C1 segment of cervical spinal cord (tissue), 14 donors: ENCODE results near the gene CNTN1.

ENCODE experiments used
- DNase-seq, 14 donors: peaks; one replicate each; lab custom pipeline; 2025; lab: John Stamatoyannopoulos, UW

CNTN1 gene

DNA sequence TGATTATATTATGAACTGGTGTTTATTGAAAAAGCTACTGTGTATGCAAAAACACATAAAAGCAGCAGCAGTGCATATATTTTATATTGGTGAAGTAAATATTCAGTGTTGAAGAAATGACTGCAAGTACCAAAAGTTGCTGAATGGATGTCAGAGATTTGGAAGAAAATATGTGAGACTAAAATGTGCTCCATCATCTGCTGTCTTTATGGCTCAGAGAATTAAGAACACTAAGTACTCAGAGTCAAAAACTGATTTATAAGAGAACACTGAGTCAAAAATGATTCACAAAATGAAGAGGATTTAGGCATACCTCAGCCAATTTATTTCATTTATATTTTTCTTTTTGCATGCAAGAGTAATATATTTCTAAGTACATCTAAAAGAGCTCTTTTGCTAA is 409.6 kb downstream of the CNTN1 start:
- no peak for DNase-seq

DNA sequence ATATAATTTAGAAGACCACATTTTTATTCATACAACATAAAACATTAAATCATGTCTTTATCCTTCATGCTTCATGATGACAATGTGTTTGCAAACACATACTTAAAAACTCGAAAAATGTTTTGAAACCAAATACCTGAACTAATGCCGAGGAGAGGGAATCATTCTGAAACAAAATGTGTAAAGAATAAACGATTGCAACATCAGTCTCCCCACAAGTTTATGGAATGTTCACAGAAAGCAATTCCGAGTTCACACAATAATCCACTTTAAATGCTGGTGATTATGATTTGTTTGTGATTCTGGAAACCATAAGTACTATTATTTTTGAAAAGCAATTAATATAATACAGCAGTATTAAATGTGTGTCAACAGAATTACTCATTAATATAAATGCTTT is 411.4 kb downstream of the CNTN1 start:
- DNase-seq, result no peak

GRCh38 chr12:41106315-41106714 is 414.1 kb downstream of the CNTN1 start:
- no peak for DNase-seq

DNA sequence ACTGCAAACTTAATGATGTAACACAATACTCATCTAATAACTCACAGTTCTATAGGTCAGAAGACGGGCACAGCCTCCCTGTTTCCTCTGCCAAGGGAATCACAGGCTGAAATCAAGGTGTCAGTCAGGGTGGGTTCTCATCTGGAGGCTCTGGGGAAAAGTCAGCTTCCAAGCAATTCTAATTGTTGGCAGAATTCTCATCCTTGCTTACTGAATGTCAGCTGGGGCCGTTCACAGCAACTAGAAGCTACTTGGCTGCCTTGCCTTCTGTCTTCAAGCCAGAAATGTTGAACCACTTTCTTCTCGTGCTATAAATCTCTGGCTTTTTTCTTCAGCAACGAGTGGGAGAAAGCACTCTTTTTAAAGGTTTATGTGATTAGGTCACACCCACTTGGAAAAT is 415.8 kb downstream of the CNTN1 start:
- peak in 4 of 14 donors; percentile 1 to 20 (median 8) for DNase-seq

GRCh38 chr12:41112903-41113302 is 420.7 kb downstream of the CNTN1 start:
- DNase-seq, result no peak

- DNase-seq, result peak in 1 of 14 donors; percentile 2
These were observed 428.0 kb downstream of the CNTN1 start for GRCh38 chr12:41120211-41120610.

DNA sequence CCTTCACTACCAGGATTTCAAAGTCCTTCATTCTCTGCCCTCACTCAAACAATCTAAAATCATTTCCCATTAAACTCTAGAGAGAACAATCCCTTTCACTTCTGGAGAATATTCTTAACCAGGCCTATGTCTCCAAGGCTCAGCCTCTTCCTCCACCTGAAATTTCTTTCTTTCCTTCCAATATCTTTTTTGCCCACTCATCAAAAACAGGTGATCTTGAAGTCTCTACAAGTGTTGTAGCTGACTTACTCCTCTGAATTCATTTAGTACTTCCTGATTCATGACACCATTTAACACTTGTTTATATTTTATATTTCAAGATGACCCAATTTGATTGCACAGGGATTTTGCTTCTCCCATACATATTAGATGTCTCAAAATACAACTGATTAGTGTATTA is 429.1 kb downstream of the CNTN1 start:
- DNase-seq, result no peak
